MM.1S (cell line): ENCODE data around the gene LRPPRC.

Experiments
- DNase-seq: peaks from one replicate; pipeline ENCODE4 v3.0.0-alpha.2; 2015
- H2AFZ ChIP-seq: fragments of 300-600 bp; sonication (generic); 2 replicates; pipeline ENCODE4 v1.6.0; 2016; ENCODE audit warnings: antibody characterized with exemption, low read length
- H3F3A ChIP-seq: fragments of 300-600 bp; sonication (generic); 2 replicates; pipeline ENCODE4 v1.6.1; 2016; ENCODE audit warnings: mild to moderate bottlenecking, antibody characterized with exemption, low read length, moderate library complexity, mixed read lengths; ENCODE audit not compliant: insufficient read depth
- H3K27ac ChIP-seq: fragments of 300-600 bp; sonication (generic); 2 replicates; pipeline ENCODE4 v1.5.1; 2016; ENCODE audit warnings: mild to moderate bottlenecking, low read length
- H3K27me3 ChIP-seq: fragments of 300-600 bp; sonication (generic); replicated peaks from 2 replicates; pipeline ENCODE4 v1.6.0; 2016; ENCODE audit warnings: low read length; ENCODE audit not compliant: insufficient read depth
- H3K36me3 ChIP-seq: fragments of 300-600 bp; sonication (generic); replicated peaks from 2 replicates; pipeline ENCODE4 v1.6.1; 2016; ENCODE audit warnings: mild to moderate bottlenecking, low read length, mixed read lengths; ENCODE audit not compliant: insufficient read depth
- H3K4me1 ChIP-seq: fragments of 300-600 bp; sonication (generic); 2 replicates; pipeline ENCODE4 v1.6.1; 2016; ENCODE audit warnings: low read length, mixed read lengths
- H3K4me2 ChIP-seq: fragments of 300-600 bp; sonication (generic); 2 replicates; pipeline ENCODE4 v1.6.0; 2016; ENCODE audit warnings: low read depth, low read length
- H3K4me3 ChIP-seq: fragments of 300-600 bp; sonication (generic); 2 replicates; pipeline ENCODE4 v1.5.1; 2016; ENCODE audit warnings: low read length, mixed read lengths
- H3K79me2 ChIP-seq: fragments of 300-600 bp; sonication (generic); 2 replicates; pipeline ENCODE4 v1.6.1; 2016; ENCODE audit warnings: mixed run types, low read length, mixed read lengths
- H3K9ac ChIP-seq: fragments of 300-600 bp; sonication (generic); 2 replicates; pipeline ENCODE4 v1.6.1; 2016; ENCODE audit warnings: low read length, mixed read lengths
- H3K9me2 ChIP-seq: fragments of 300-600 bp; sonication (generic); replicated peaks from 2 replicates; pipeline ENCODE4 v1.6.1; 2016; ENCODE audit warnings: mild to moderate bottlenecking, low read length, mixed read lengths; ENCODE audit not compliant: insufficient read depth
- H3K9me3 ChIP-seq: fragments of 300-600 bp; sonication (generic); replicated peaks from 2 replicates; pipeline ENCODE4 v1.6.1; 2016; ENCODE audit warnings: mild to moderate bottlenecking, low read length, mixed read lengths; ENCODE audit not compliant: insufficient read depth
- H4K20me1 ChIP-seq: fragments of 300-600 bp; sonication (generic); 2 replicates; pipeline ENCODE4 v1.6.1; 2016; ENCODE audit warnings: mild to moderate bottlenecking, low read length, moderate library complexity, mixed read lengths; ENCODE audit not compliant: insufficient read depth
- CTCF ChIP-seq: fragments of 300-600 bp; sonication (generic); IDR thresholded peaks from 2 replicates; pipeline ENCODE4 v1.5.1; 2016; ENCODE audit warnings: antibody characterized with exemption, low read length, mixed read lengths
- EZH2 ChIP-seq: fragments of 300-600 bp; sonication (generic); optimal IDR thresholded peaks from 2 replicates; pipeline ENCODE3; 2017; ENCODE audit warnings: low read depth, mild to moderate bottlenecking, antibody characterized with exemption, low read length, mixed read lengths
- EZH2phosphoT487 ChIP-seq: fragments of 300-600 bp; sonication (generic); IDR thresholded peaks from 2 replicates; pipeline ENCODE4 v1.6.1; 2018; ENCODE audit warnings: antibody characterized with exemption, low read length

The LRPPRC gene

DNA sequence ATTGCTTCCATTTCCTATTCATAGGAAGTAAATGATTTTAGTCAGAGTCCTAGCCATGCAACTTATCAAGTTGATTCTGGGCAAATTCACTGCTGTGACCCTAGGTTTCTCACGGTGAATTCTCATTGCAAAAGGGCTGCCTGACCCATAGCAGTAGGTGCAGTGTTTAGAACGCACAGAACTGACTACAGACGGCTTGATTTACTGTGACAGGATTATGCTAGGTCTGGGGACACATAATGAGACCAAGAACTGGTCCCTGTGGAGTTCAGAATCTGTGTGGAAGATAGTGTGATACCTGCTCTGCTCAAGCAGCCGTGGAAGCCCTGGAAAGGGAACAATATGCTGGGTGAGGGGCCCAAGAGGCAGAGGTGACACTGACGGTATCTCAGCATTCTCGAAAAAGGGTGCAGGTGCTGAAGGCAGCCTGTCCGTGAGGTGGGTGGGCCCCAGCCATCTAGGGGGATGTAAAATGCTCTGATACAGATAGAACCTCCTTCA, 110.6 kb downstream of the LRPPRC start:
- Histone ChIP-seq H3K79me2 (no peaks in the 10 kb centered on the region), H3K4me1 (no peaks in the 10 kb centered on the region), H3K27ac (no peak overlapping the region), H3K4me3 (no peak overlapping the region), H3F3A (no peaks in the 10 kb centered on the region), H3K4me2 (no peak overlapping the region), H3K9ac (no peak overlapping the region), H4K20me1 (no peaks in the 10 kb centered on the region), H3K27me3 (no peaks in the 10 kb centered on the region), H3K9me3 (no peaks in the 10 kb centered on the region), H2AFZ (no peak overlapping the region), H3K9me2 (no peaks in the 10 kb centered on the region), H3K36me3 (peaks cover 13% of the 10 kb centered on the region)
- DNase-seq = no peak
- TF ChIP-seq CTCF (no peak), EZH2phosphoT487 (no peak), EZH2 (no peak)

DNA sequence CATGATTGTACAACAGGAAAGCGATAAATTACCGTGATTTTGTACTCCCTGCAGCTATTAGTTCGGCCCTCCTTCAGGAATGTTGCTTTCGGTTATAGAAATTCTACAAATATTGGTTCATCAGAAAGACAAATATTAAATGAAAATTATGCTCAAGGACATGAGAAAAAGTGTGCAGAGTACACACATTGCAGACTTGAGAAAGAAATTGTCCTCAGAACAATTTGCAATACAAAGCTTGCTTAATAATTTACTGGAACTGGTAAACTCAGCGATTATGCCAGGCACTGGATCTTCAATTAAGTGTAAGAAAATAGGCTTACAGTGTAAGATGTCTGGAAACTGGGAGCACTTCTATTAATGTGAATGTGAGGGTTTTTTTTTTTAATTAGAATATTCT, 111.1 kb downstream of the LRPPRC start:
- Histone ChIP-seq H3K4me2 (no peak overlapping the region), H3K9me2 (no peaks in the 10 kb centered on the region), H3F3A (no peaks in the 10 kb centered on the region), H2AFZ (no peak overlapping the region), H3K27me3 (no peaks in the 10 kb centered on the region), H3K79me2 (no peaks in the 10 kb centered on the region), H3K4me1 (no peaks in the 10 kb centered on the region), H3K36me3 (peaks cover 11% of the 10 kb centered on the region), H4K20me1 (no peaks in the 10 kb centered on the region), H3K9ac (no peak overlapping the region), H3K27ac (no peak overlapping the region), H3K4me3 (no peak overlapping the region), H3K9me3 (no peaks in the 10 kb centered on the region)
- DNase-seq = no peak
- no peak for TF ChIP-seq EZH2
- TF ChIP-seq EZH2phosphoT487 = no peak
- no peak for TF ChIP-seq CTCF

- Histone ChIP-seq H4K20me1 (no peaks in the 10 kb centered on the region), H3K9ac (no peak overlapping the region), H3K27ac (no peak overlapping the region), H3K36me3 (no peaks in the 10 kb centered on the region; the same call in 1 of the 2 replicates), H2AFZ (no peak overlapping the region), H3K4me1 (no peaks in the 10 kb centered on the region), H3K9me2 (no peaks in the 10 kb centered on the region), H3K9me3 (no peaks in the 10 kb centered on the region), H3K4me3 (no peak overlapping the region), H3K4me2 (no peak overlapping the region), H3F3A (no peaks in the 10 kb centered on the region), H3K27me3 (no peaks in the 10 kb centered on the region), H3K79me2 (no peaks in the 10 kb centered on the region)
- no peak for TF ChIP-seq EZH2
- TF ChIP-seq EZH2phosphoT487 = no peak
- TF ChIP-seq CTCF = no peak
- no peak for DNase-seq
These were observed 113.5 kb downstream of the LRPPRC start for GRCh38 chr2:43882312-43882711.
